RWPE2 (cell line): ENCODE measurements around the gene CCDC124.

ENCODE experiments used
- ATAC-seq: fragments of 200-7000 bp; cut with Tn5 transposase; 3 replicates; pipeline ENCODE4 v1.9.1; 2021; ENCODE audit warnings: low read depth
- DNase-seq: peaks from one replicate; pipeline ENCODE4 v3.0.0-alpha.2; 2020; ENCODE audit warnings: low spot score
- H3K27ac ChIP-seq: fragments of 450-650 bp; 2 replicates; pipeline ENCODE4 v1.5.1; 2017; ENCODE audit warnings: mild to moderate bottlenecking; ENCODE audit not compliant: poor library complexity, severe bottlenecking
- H3K27me3 ChIP-seq: fragments of 250-450 bp; sonication (Bioruptor Pico); 2 replicates; pipeline ENCODE4 v1.5.1; 2021; ENCODE audit warnings: mild to moderate bottlenecking, moderate library complexity; ENCODE audit not compliant: insufficient read depth, poor library complexity, severe bottlenecking
- H3K36me3 ChIP-seq: fragments of 250-450 bp; sonication (Bioruptor Pico); 2 replicates; pipeline ENCODE4 v1.5.1; 2020; ENCODE audit warnings: low read depth, mild to moderate bottlenecking, moderate library complexity
- H3K4me1 ChIP-seq: fragments of 250-450 bp; sonication (Bioruptor Pico); 2 replicates; pipeline ENCODE4 v1.5.1; 2021; ENCODE audit warnings: mild to moderate bottlenecking, moderate library complexity; ENCODE audit not compliant: insufficient read depth, poor library complexity, severe bottlenecking
- H3K4me3 ChIP-seq: fragments of 250-450 bp; sonication (Bioruptor Pico); 2 replicates; pipeline ENCODE4 v1.5.1; 2021; ENCODE audit warnings: mild to moderate bottlenecking, moderate library complexity; ENCODE audit not compliant: severe bottlenecking
- H3K9me3 ChIP-seq: fragments of 250-450 bp; sonication (Bioruptor Pico); 2 replicates; pipeline ENCODE4 v1.5.1; 2021; ENCODE audit warnings: mild to moderate bottlenecking, moderate library complexity; ENCODE audit not compliant: severe bottlenecking
- CTCF ChIP-seq: fragments of 450-650 bp; IDR thresholded peaks from one replicate; pipeline ENCODE4 v1.5.1; 2017; ENCODE audit warnings: mild to moderate bottlenecking, moderate library complexity; ENCODE audit not compliant: poor library complexity, severe bottlenecking

CCDC124 gene

GRCh38 chr19:17937371-17937900 is 4.6 kb downstream of the CCDC124 start:
- Histone ChIP-seq H3K9me3 (no peaks in the 10 kb centered on the region), H3K27ac (no peak overlapping the region), H3K4me1 (peaks cover 4% of the 10 kb centered on the region), H3K4me3 (no peak overlapping the region), H3K36me3 (peaks cover 26% of the 10 kb centered on the region), H3K27me3 (no peaks in the 10 kb centered on the region)
- ATAC-seq: no peak
- TF ChIP-seq CTCF: no peak
- no peak for DNase-seq

- peaks cover 31% of the 10 kb centered on the region for H3K36me3 ChIP-seq
- DNase-seq (no peak), ATAC-seq (peak; percentile 88)
- peaks cover 4% of the 10 kb centered on the region for H3K4me1 ChIP-seq
- no peak overlapping the region for H3K4me3 ChIP-seq
- H3K27me3 ChIP-seq: no peaks in the 10 kb centered on the region
- no peak overlapping the region for H3K27ac ChIP-seq
- H3K9me3 ChIP-seq: no peaks in the 10 kb centered on the region
- TF ChIP-seq CTCF: peak; percentile 88
Observed at GRCh38 chr19:17938092-17938845, 5.5 kb downstream of the CCDC124 start.

DNA sequence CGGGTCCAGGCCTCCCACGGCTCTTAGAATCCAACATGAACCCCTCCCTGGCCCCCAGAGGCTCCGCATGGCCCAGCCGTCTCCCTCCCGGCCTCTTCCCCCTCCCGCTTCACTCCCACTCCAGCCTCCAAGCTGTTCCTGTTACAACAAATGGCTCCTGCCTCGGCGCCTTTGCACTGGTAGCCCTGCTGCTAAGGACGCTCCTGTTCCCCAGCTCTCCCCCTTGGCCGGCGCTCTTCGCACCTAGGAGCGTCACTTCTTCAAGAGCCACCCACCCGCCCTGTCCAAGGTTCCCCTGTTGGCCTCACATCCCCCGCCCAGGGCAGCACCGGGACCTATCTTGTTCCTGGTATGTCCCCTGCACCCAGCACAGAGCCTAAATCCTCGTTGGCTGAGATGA is 9.4 kb downstream of the CCDC124 start:
- Histone ChIP-seq H3K27ac (no peak overlapping the region), H3K9me3 (no peaks in the 10 kb centered on the region), H3K27me3 (no peaks in the 10 kb centered on the region), H3K4me1 (no peaks in the 10 kb centered on the region), H3K4me3 (no peak overlapping the region), H3K36me3 (peaks cover 37% of the 10 kb centered on the region)
- DNase-seq: no peak
- TF ChIP-seq CTCF: no peak
- ATAC-seq: no peak

GRCh38 chr19:17942582-17943273 is 9.9 kb downstream of the CCDC124 start:
- no peaks in the 10 kb centered on the region for H3K4me1 ChIP-seq
- no peaks in the 10 kb centered on the region for H3K27me3 ChIP-seq
- H3K9me3 ChIP-seq: no peaks in the 10 kb centered on the region
- ATAC-seq: no peak
- H3K36me3 ChIP-seq: peaks cover 31% of the 10 kb centered on the region
- H3K27ac ChIP-seq: no peak overlapping the region
- TF ChIP-seq CTCF: no peak
- no peak for DNase-seq
- H3K4me3 ChIP-seq: no peak overlapping the region
